GM21526 (cell line): ENCODE measurements around the gene SPAAR.
"Not testable (repeated sequence)": the region's sequence is repeated elsewhere in the genome, so short reads cannot be mapped to it uniquely, and the experiment has no call there.

ENCODE experiments used
- ATAC-seq: cut with Tn5 transposase; IDR thresholded peaks from one replicate; pipeline ENCODE4 v1.9.1; 2021; ENCODE audit warnings: moderate library complexity; ENCODE audit not compliant: unreplicated experiment, low FRiP score

The SPAAR gene

GRCh38 chr9:35909274-35909673 is at the start of gene SPAAR:
TSS of gene SPAAR (plus strand) at chr9:35909490. CDS start at chr9:35910464, 974 bp downstream.
- ATAC-seq, result no peak

GRCh38 chr9:35859990-35860339 is 49.3 kb upstream of the SPAAR start:
- ATAC-seq, result no peak

- no peak for ATAC-seq
These were observed 48.0 kb upstream of the SPAAR start for GRCh38 chr9:35861161-35861897.

GRCh38 chr9:35862328-35862727 is 47.0 kb upstream of the SPAAR start:
- no peak for ATAC-seq

DNA sequence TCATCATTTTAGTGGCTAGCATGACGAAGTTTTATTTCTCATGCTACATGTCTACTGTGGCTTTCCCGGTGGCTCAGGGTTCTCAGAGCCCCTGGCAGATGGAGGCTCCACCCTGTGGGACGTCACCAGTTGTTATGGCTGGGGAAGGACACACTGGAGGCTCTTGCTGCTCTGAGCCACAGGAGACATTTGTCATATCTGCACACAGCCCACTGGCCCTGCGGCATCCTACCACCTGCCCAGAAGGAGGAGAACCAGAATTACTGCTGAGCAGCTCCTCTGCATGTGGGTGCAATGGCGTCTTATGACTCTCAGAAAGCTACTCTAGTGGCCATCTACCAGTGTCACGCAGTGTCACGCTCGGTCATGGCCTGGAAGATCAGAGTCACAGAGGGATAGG is 45.7 kb upstream of the SPAAR start:
- ATAC-seq, result no peak

GRCh38 chr9:35864695-35865255 is 44.5 kb upstream of the SPAAR start:
- ATAC-seq, result no peak

- ATAC-seq, result no peak
These were observed 41.8 kb upstream of the SPAAR start for GRCh38 chr9:35867538-35867937.

GRCh38 chr9:35868933-35869332 is 40.4 kb upstream of the SPAAR start:
- no peak for ATAC-seq

GRCh38 chr9:35869621-35870216 is 39.6 kb upstream of the SPAAR start:
- ATAC-seq, result no peak

DNA sequence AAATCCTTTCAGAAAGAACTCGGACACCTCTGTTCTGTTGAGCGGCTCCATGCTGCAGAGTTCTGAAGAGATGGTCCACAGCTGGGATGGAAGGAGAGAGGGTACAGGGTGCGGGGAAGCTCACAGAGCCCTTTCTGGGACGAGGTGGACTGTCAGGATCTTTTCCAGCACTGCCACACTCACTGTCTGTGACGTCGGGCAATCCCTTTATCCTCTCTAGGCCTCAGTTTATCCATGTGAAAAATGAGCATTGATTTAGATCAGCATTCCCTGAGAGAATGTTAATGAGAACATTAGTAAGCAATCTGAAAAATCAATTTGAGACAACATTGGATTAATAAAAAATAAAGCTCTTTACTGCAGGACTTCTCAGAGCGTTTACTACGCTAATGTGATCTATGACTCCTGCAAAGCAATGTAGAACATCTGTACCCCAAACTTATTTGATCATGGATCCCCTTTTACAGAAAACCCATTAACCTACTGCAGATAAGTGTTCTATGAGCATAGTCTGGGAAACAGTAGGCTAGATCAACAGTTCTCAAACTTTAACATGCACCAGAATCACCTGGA is 38.9 kb upstream of the SPAAR start, which contains the start of gene OR13J1:
TSS of gene OR13J1 (minus strand) at position 51 of the 573 bp plus-strand sequence. CDS start at position 51, 0 bp downstream.
- no peak for ATAC-seq

GRCh38 chr9:35871545-35871944 is 37.7 kb upstream of the SPAAR start:
- ATAC-seq, result no peak

DNA sequence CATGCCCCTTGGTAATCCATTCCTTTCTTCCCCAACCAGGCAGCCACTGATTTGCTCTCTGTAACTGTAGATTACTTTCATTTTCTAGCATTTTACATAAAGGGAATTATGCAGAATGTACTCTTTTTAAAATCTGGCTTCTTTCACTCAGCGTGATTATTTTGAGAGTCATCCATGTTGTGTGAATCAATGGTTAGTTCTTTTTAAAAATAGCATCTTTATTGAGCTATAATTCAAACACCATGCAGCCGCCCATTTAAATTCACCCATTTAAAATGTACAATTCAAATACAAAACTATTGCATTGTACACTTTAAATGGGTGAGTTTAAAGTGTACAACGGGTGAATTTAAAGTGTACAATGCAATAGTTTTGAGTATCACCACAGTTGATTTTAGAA is 36.8 kb upstream of the SPAAR start:
- no peak for ATAC-seq

DNA sequence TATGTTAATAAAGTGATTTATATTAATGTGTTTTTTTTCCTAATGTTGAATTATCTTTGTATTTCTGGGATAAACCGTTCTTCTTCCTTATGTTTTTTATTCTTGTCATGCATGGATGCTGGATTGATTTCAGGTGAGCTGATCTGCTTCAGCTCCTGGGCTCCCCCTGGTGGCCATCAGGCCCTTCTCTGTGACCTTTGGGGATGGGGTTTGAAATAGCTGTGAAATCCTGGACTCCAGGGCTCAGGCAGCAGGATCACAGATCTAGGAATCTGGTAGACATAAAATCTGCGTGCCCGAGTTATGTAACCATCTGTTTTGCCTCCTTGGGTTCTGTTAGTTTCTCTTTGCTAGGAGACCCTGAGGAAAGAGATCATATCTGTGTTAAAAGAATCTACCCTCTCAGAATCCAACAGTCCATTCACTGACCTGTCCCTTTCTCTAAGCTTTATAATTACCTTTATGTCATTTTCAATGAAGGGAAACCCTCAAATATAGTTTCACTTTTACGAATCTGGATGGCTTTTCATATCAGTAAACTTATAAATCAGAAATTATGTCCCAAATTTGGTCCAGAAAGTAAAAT is 26.9 kb upstream of the SPAAR start:
- ATAC-seq, result no peak

DNA sequence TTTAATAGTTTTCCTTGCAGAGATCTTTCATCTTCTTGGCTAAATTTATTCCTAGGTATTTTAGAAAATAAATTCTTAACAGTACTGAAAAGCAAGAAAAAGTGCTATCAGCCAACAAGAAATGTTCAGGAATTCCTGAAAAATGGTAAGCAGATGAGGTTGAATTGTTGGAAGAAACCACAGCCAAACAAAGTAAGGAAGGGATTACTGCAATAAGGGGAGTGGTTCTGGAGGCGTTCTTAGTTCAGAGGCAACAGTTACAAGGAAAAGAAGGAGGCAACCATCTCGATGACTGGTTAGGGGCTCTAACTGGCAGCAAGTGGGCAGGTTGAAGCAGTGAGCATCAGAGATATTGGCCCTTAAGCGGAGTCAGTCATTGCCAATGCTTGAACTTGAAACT is 26.3 kb upstream of the SPAAR start:
- no peak for ATAC-seq

DNA sequence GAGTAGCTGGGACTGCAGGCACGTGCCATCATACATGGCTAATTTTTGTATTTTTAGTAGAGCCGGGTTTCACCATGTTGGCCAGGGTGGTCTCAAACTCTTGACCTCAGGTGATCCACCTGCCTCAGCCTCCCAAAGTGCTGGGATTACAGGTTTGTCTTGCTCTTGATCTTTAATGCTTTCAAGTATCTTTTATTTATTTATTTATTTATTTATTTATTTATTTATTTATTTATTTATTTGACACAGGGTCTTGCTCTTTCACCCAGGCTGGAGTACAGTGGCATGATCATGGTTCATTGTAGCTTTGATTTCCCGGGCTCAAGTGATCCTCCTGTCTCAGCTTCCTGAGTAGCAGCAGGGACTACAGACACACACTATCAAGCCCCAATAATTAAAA is 24.4 kb upstream of the SPAAR start:
- ATAC-seq, result not testable (repeated sequence)

DNA sequence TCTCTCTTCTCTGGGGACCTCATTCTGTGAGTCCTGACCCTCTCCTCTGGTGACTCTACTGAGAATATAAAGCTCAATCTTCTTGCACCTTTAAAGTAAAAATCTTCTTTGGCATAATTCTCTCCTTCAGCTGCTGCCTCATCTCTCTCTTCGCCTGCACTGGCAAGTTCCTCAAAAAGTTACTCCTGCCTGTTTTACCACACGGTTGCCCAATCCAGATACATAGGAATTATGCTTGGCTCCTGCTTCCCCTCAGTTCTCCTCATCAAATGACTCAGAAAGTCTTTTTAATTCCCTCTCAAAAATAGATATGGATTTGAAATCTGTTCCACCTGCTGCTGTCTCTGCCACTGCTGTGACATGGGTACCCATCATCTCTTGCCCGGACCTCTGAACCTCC is 17.6 kb upstream of the SPAAR start:
- no peak for ATAC-seq

GRCh38 chr9:35892051-35892450 is 17.2 kb upstream of the SPAAR start:
- no peak for ATAC-seq

DNA sequence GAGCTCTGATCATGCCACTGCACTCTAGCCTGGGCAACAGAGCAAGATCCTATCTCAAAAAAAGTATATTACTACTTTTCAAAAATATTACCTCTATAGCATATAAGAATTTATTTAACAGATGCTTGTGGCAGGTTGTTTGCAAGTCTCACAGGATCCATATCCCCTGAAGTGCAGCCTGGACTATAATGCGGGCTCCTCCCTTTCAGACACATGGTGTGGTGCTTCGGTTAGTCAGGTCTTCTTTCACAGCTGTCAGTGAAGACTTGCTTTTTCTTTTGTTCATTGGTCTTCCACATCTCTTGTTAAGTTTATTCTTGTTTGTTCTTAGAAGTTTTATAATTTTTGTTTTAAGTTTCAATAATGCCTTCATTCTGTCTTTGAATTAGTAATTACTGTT is 12.7 kb upstream of the SPAAR start:
- no peak for ATAC-seq

GRCh38 chr9:35897376-35898099 is 11.8 kb upstream of the SPAAR start:
- not testable (repeated sequence) for ATAC-seq

- no peak for ATAC-seq
These were observed 11.0 kb upstream of the SPAAR start for GRCh38 chr9:35898337-35898736.

GRCh38 chr9:35899021-35899420 is 10.3 kb upstream of the SPAAR start:
- ATAC-seq, result no peak
